Transverse colon (tissue), 4 donors: ENCODE data around the gene ZNF782. TPM values are rescaled to one million over a fixed set of nuclear protein-coding genes. Genes with fewer than 3 reads are reported as not detected.

Source experiments
- DNase-seq: peaks from one replicate; pipeline ENCODE4 v3.0.0-alpha.2; 2019
- H3K27ac ChIP-seq, 4 donors: fragments of 200-600 bp; sonication (generic); 2 replicates each; pipeline ENCODE4 v1.5.1; 2016 to 2018; ENCODE audit warnings: inconsistent platforms in 4 of 4
- H3K27me3 ChIP-seq: fragments of 200-600 bp; sonication (generic); 2 replicates; pipeline ENCODE4 v1.5.1; 2017; ENCODE audit warnings: inconsistent platforms
- H3K36me3 ChIP-seq, 4 donors: fragments of 200-600 bp; sonication (generic); 2 replicates each; pipeline ENCODE4 v1.5.1; 2017 to 2019; ENCODE audit warnings: inconsistent platforms in 4 of 4
- H3K4me1 ChIP-seq, 4 donors: fragments of 200-600 bp; sonication (generic); 2 replicates each; pipeline ENCODE4 v1.5.1; 2017 to 2020; ENCODE audit warnings: inconsistent platforms in 4 of 4
- H3K4me3 ChIP-seq, 4 donors: fragments of 200-600 bp; sonication (generic); 1 replicate in 1 of 4; 2 replicates in 3 of 4; pipeline versions ENCODE4 v1.5.1 to v1.6.1; 2017 to 2019; ENCODE audit warnings: inconsistent platforms in 4 of 4
- H3K9me3 ChIP-seq, 2 donors: fragments of 200-600 bp; sonication (generic); 2 replicates each; pipeline ENCODE4 v1.5.1; 2017 to 2019; ENCODE audit warnings: inconsistent platforms in 2 of 2
- EP300 ChIP-seq: sonication (generic); formaldehyde crosslinking; IDR thresholded peaks from one replicate; pipeline ENCODE4 v1.6.1; 2017; ENCODE audit warnings: antibody characterized with exemption, low read depth
- POLR2A ChIP-seq: fragments of 450-650 bp; IDR thresholded peaks from one replicate; pipeline ENCODE4 v1.6.1; 2016; ENCODE audit warnings: antibody characterized with exemption, mild to moderate bottlenecking, moderate library complexity
- POLR2AphosphoS5 ChIP-seq, 3 donors: sonication (generic); formaldehyde crosslinking; IDR thresholded peaks; one replicate each; pipeline ENCODE4 v1.6.1; 2016; ENCODE audit warnings: antibody characterized with exemption in 3 of 3
- WGBS, 2 donors: methylation state at CpG; one replicate each; pipeline ENCODE4 v1.1.5; 2018; ENCODE audit warnings: low coverage in 1 of 2; 5-methylcytosine and 5-hydroxymethylcytosine counted together
- in situ Hi-C, 4 donors: fragments of 200-750 bp; cut with MboI; loops; one replicate each; pipeline versions ENCODE4 v1.15.0 to v1.15.1; 2017; ENCODE audit warnings: low sequenced_read_pairs in 3 of 4, low pct_ligation_motif_present in 1 of 4, low pct_unique_long_range_greater_than_20kb in 1 of 4
- intact Hi-C: fragments of 100-400 bp; cut with DNase I; formaldehyde crosslinking; loops from one replicate; pipeline ENCODE4 v1.15.1; 2023; ENCODE audit warnings: low total_unique reads
- total RNA-seq, 4 donors: library from RNA; depleted of rRNA; stranded (reverse); fragments of >200 nt; gene quantifications; one replicate each; pipeline ENCODE4 v1.1.0, GENCODE V29; 2016
- TF ChIP-seq, protein P1 (sequence below), 5 experiments: fragments of 200-600 bp in 3 of 5; fragments of 450-650 bp in 2 of 5; sonication (generic) in 3 of 5; IDR thresholded peaks; 1 replicate in 2 of 5; 2 replicates in 3 of 5; pipeline ENCODE4 v1.5.1; 2016 to 2017; ENCODE audit warnings: antibody characterized with exemption in 5 of 5, inconsistent platforms in 3 of 5, mild to moderate bottlenecking in 2 of 5, moderate library complexity in 1 of 5

Gene ZNF782
- total RNA-seq, 4 donors from 2014 or later: 8.2 to 22.4 (median 18.4) TPM

DNA sequence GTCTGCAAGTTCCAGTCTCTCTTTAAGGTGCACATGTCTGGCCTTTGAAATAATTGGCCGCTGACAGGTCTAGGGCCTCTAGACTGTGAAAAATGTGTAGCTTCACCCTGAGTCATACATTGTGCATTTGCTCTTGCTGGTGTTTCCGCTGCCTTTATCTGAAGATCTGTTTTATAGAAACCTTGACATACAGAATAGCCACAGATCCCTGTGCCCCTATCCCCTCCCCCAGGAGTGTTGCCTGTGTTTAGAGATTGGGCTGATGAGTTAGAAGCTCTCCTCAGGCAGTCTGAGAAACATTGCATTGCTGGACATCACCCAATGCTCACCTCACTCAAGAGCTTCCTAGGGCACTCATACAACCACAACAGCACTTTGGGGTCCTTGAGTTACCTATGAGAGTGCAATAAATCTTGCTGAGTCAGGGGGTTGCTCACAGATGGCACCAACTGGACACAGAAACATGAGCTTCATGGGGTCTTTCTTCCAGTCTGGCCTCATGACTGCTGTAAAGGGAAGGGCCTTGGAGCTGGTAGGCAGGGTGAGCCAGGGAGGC is 3.8 kb upstream of the ZNF782 start:
- WGBS, 2 donors: 87% methylated on average over 2 of the region's 2 CpGs; no CpG with 5 or more reads in 1 of the 2 donors
- in situ Hi-C loops: loop anchor here (10.0 to 25.0 kb wide), 5 partner anchors 254 to 754 kb away; partner anchors contain the start of gene TDRD7 (in 1 of the 4)
- no peaks in the 10 kb centered on the region for H3K9me3 ChIP-seq
- no peak overlapping the region for H3K4me3 ChIP-seq
- no peaks in the 10 kb centered on the region for H3K36me3 ChIP-seq
- TF ChIP-seq, protein P1, sequence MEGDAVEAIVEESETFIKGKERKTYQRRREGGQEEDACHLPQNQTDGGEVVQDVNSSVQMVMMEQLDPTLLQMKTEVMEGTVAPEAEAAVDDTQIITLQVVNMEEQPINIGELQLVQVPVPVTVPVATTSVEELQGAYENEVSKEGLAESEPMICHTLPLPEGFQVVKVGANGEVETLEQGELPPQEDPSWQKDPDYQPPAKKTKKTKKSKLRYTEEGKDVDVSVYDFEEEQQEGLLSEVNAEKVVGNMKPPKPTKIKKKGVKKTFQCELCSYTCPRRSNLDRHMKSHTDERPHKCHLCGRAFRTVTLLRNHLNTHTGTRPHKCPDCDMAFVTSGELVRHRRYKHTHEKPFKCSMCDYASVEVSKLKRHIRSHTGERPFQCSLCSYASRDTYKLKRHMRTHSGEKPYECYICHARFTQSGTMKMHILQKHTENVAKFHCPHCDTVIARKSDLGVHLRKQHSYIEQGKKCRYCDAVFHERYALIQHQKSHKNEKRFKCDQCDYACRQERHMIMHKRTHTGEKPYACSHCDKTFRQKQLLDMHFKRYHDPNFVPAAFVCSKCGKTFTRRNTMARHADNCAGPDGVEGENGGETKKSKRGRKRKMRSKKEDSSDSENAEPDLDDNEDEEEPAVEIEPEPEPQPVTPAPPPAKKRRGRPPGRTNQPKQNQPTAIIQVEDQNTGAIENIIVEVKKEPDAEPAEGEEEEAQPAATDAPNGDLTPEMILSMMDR (IDR thresholded peaks at IDR 0.05): no peak
- TF ChIP-seq POLR2AphosphoS5 (IDR thresholded peaks at IDR 0.05): no peak
- no peak for TF ChIP-seq EP300
- TF ChIP-seq POLR2A: no peak
- H3K27me3 ChIP-seq: no peaks in the 10 kb centered on the region
- DNase-seq: no peak
- intact Hi-C loops: loop anchor here (10.0 kb wide), 1 partner anchor 537 kb away; no protein-coding TSS in a partner anchor
- no peak overlapping the region for H3K27ac ChIP-seq
- H3K4me1 ChIP-seq: peaks cover 6 to 19% (median 13%) of the 10 kb centered on the region in 4 donors

GRCh38 chr9:96856363-96857286 is 2.3 kb upstream of the ZNF782 start:
- no peak for TF ChIP-seq POLR2A
- TF ChIP-seq, protein P1 (IDR thresholded peaks at IDR 0.05): peak; percentile 78 to 87 (median 81)
- DNase-seq: peak; percentile 68
- WGBS, 2 donors: 7 to 9% methylated on average over 4 to 6 of the region's 6 CpGs
- intact Hi-C loops (loop anchor here (10.0 kb wide), 1 partner anchor 538 kb away; no protein-coding TSS in a partner anchor), in situ Hi-C loops (loop anchor here (10.0 to 25.0 kb wide), 5 partner anchors 256 to 756 kb away; partner anchors contain the start of gene TDRD7 (in 1 of the 4))
- H3K27me3 ChIP-seq: no peaks in the 10 kb centered on the region
- H3K4me1 ChIP-seq: peaks cover 9 to 34% (median 24%) of the 10 kb centered on the region in 4 donors
- no peaks in the 10 kb centered on the region for H3K9me3 ChIP-seq
- no peak overlapping the region for H3K27ac ChIP-seq
- no peak overlapping the region for H3K4me3 ChIP-seq
- no peaks in the 10 kb centered on the region for H3K36me3 ChIP-seq

- Histone ChIP-seq H3K36me3 (no peaks in the 10 kb centered on the region), H3K4me3 (peak overlapping the region in 3 of 4 donors; percentile 56 to 73 (median 70)), H3K9me3 (no peaks in the 10 kb centered on the region), H3K4me1 (peaks cover 9 to 42% (median 24%) of the 10 kb centered on the region in 4 donors), H3K27me3 (no peaks in the 10 kb centered on the region), H3K27ac (peak overlapping the region in 3 of 4 donors; percentile 82 to 88 (median 88))
- 31 to 33% methylated on average over 14 to 16 of the region's 16 CpGs for WGBS, 2 donors
- intact Hi-C loops: loop anchor here (10.0 kb wide), 1 partner anchor 540 kb away; no protein-coding TSS in a partner anchor
- TF ChIP-seq EP300 (no peak), POLR2AphosphoS5 (IDR thresholded peaks at IDR 0.05) (peak in 1 of 3 donors; percentile 0)
- TF ChIP-seq, protein P1 (IDR thresholded peaks at IDR 0.05): no peak
- in situ Hi-C loops: loop anchor here (10.0 to 25.0 kb wide), 5 partner anchors 258 to 758 kb away; partner anchors contain the start of gene TDRD7 (in 1 of the 4)
- no peak for DNase-seq
Measured at GRCh38 chr9:96854651-96855273, 448 bp upstream of the ZNF782 start.
